Thyroid gland (tissue), 4 donors: Measurements from ENCODE around the gene NRG4.

Experiments used
- POLR2A ChIP-seq, 2 donors: fragments of 450-650 bp; IDR thresholded peaks; one replicate each; pipeline ENCODE4 v1.6.1; 2017; ENCODE audit warnings: antibody characterized with exemption in 2 of 2, mild to moderate bottlenecking in 2 of 2, moderate library complexity in 1 of 2
- TF ChIP-seq, protein P1 (sequence below), 6 experiments: fragments of 200-600 bp in 3 of 6; fragments of 450-650 bp in 3 of 6; sonication (generic) in 3 of 6; IDR thresholded peaks; one replicate each; pipeline ENCODE4 v1.5.1; 2016 to 2019; ENCODE audit warnings: antibody characterized with exemption in 6 of 6, mild to moderate bottlenecking in 2 of 6, inconsistent platforms in 1 of 6, moderate library complexity in 1 of 6

DNA sequence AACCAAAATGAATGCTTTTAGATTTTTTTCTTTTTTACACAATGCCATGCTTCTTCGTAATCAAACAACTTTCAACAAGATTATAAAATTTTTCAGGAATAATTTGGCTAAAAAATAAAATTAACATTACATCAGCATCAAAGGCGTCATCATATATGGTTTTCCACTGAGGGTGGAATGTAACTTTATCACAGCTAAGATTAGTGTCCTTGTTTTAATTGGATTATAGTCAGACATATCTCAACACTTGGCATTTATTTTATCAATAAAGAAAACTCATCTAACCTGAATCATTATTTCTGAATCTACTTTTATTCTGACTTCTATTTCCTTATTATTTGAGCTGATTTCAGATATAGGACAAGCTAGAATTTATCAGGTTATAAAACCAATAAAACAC lies 1.6 kb downstream of the NRG4 start:
- TF ChIP-seq, protein P1, sequence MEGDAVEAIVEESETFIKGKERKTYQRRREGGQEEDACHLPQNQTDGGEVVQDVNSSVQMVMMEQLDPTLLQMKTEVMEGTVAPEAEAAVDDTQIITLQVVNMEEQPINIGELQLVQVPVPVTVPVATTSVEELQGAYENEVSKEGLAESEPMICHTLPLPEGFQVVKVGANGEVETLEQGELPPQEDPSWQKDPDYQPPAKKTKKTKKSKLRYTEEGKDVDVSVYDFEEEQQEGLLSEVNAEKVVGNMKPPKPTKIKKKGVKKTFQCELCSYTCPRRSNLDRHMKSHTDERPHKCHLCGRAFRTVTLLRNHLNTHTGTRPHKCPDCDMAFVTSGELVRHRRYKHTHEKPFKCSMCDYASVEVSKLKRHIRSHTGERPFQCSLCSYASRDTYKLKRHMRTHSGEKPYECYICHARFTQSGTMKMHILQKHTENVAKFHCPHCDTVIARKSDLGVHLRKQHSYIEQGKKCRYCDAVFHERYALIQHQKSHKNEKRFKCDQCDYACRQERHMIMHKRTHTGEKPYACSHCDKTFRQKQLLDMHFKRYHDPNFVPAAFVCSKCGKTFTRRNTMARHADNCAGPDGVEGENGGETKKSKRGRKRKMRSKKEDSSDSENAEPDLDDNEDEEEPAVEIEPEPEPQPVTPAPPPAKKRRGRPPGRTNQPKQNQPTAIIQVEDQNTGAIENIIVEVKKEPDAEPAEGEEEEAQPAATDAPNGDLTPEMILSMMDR (IDR thresholded peaks at IDR 0.05), result no peak
- no peak for TF ChIP-seq POLR2A (IDR thresholded peaks at IDR 0.05)
